HepG2 (cell line): ENCODE data around the gene ADRA1B. TPM values are rescaled to one million over a fixed set of nuclear protein-coding genes. Genes with fewer than 3 reads are reported as not detected.

Experiments
- ATAC-seq: fragments of 200-7000 bp; cut with Tn5 transposase; 3 replicates; pipeline ENCODE4 v1.9.1; 2020; ENCODE audit warnings: mild to moderate bottlenecking, moderate library complexity
- BruUV-seq: library from RNA; stranded (reverse); fragments of 400-500 nt; replicated peaks from 2 replicates; lab custom pipeline; 2021; lab: Mats Ljungman, UMichigan
- CTCF ChIA-PET: fragments of 300-600 bp; formaldehyde crosslinking; extraction: SDS; loops from one replicate; lab custom pipeline; 2021; ENCODE audit warnings: low total read pairs, inconsistent platforms, low intra/inter-chr PET ratio; lab: Yijun Ruan, JAX
- POLR2A ChIA-PET: fragments of 350-600 bp; sonication (Branson Sonifier 250); formaldehyde crosslinking; loops from one replicate; lab custom pipeline; 2020; ENCODE audit warnings: antibody characterized with exemption, inconsistent platforms; lab: Yijun Ruan, JAX
- DNase-seq: peaks from one replicate; pipeline ENCODE4 v3.0.0-alpha.2; 2015; ENCODE audit warnings: low spot score
- FAIRE-seq: peaks from 3 replicates; lab custom pipeline; 2011; peaks lifted over from hg19 to GRCh38; lab: Jason Lieb, UNC
- H2AFZ ChIP-seq: one replicate; pipeline ENCODE4 v1.6.1; 2011; ENCODE audit warnings: low read length, inconsistent platforms
- H3K27ac ChIP-seq: fragments of 300-600 bp; 3 replicates; pipeline ENCODE4 v1.8.0; 2011; ENCODE audit warnings: mixed run types, mild to moderate bottlenecking, mixed read lengths, low read length, inconsistent platforms; ENCODE audit not compliant: insufficient read depth; ENCODE audit errors: extremely low read length
- H3K27me3 ChIP-seq, 2 experiments: fragments of 200-600 bp in 1 of 2; 2 replicates in 1 of 2; 3 replicates in 1 of 2; pipeline versions ENCODE4 v1.6.0 to v1.8.0; 2011; ENCODE audit warnings: low read length in 2 of 2, mild to moderate bottlenecking in 2 of 2, moderate library complexity in 2 of 2, inconsistent platforms in 1 of 2; ENCODE audit not compliant: insufficient read depth in 2 of 2, control insufficient read depth in 1 of 2
- H3K36me3 ChIP-seq, 2 experiments: fragments of 200-600 bp in 1 of 2; replicated peaks in 1 of 2; 2 replicates in 1 of 2; 3 replicates in 1 of 2; pipeline versions ENCODE4 v1.5.1 to v1.8.0; 2011; ENCODE audit warnings: low read length in 2 of 2, inconsistent platforms in 1 of 2; ENCODE audit not compliant: insufficient read depth in 2 of 2, control insufficient read depth in 1 of 2
- H3K4me1 ChIP-seq: 2 replicates; pipeline ENCODE4 v1.5.1; 2012; ENCODE audit warnings: low read length, inconsistent platforms; ENCODE audit not compliant: insufficient read depth
- H3K4me2 ChIP-seq: 2 replicates; pipeline ENCODE4 v1.6.0; 2011; ENCODE audit warnings: low read depth, low read length, inconsistent platforms
- H3K4me3 ChIP-seq, 3 experiments: fragments of 200-600 bp in 1 of 3; sonication (generic), shearing (Covaris generic) in 1 of 3; replicated peaks in 1 of 3; 2 replicates each; pipeline ENCODE4 v1.5.1; 2011 to 2016; ENCODE audit warnings: low read length in 3 of 3, inconsistent platforms in 2 of 3, low read depth in 2 of 3, mild to moderate bottlenecking in 2 of 3, control low read depth in 1 of 3, mixed read lengths in 1 of 3; ENCODE audit not compliant: insufficient read depth in 1 of 3
- H3K79me2 ChIP-seq: one replicate; pipeline ENCODE4 v1.6.1; 2011; ENCODE audit warnings: low read length, inconsistent platforms; ENCODE audit not compliant: insufficient read depth
- H3K9ac ChIP-seq: 2 replicates; pipeline ENCODE4 v1.6.0; 2011; ENCODE audit warnings: mild to moderate bottlenecking, low read depth, low read length, inconsistent platforms; ENCODE audit not compliant: insufficient read depth
- H3K9me3 ChIP-seq: 2 replicates; pipeline ENCODE4 v1.5.1; 2012; ENCODE audit warnings: mild to moderate bottlenecking, low read length
- H4K20me1 ChIP-seq: 2 replicates; pipeline ENCODE4 v1.6.0; 2011; ENCODE audit warnings: inconsistent platforms, mild to moderate bottlenecking, low read length, moderate library complexity; ENCODE audit not compliant: insufficient read depth
- BCL6 ChIP-seq: IDR thresholded peaks from 2 replicates; pipeline ENCODE4 v1.6.1; 2016; ENCODE audit warnings: missing genetic modification reagents, missing compliant biosample characterization
- IRX3 ChIP-seq: sonication (generic); formaldehyde crosslinking; IDR thresholded peaks from 2 replicates; pipeline ENCODE4 v1.8.1; 2023; ENCODE audit warnings: mild to moderate bottlenecking, low read depth, missing genetic modification reagents, borderline replicate concordance
- MAFK ChIP-seq, 2 experiments: IDR thresholded peaks in 1 of 2; conservative IDR thresholded peaks in 1 of 2; 2 replicates each; pipeline ENCODE4 v1.6.1; 2011; ENCODE audit warnings: improper control_type of control experiment in 2 of 2, low read length in 2 of 2
- NFKBIZ ChIP-seq: IDR thresholded peaks from 2 replicates; pipeline ENCODE4 v1.6.1; 2018; ENCODE audit warnings: missing genetic modification reagents, missing compliant biosample characterization
- RFXAP ChIP-seq: sonication (generic); formaldehyde crosslinking; IDR thresholded peaks from 2 replicates; pipeline ENCODE4 v1.4.0; 2020; ENCODE audit warnings: missing genetic modification reagents, borderline replicate concordance
- SAP130 ChIP-seq: IDR thresholded peaks from 2 replicates; pipeline ENCODE4 v1.6.1; 2016; ENCODE audit warnings: low read depth
- SATB2 ChIP-seq: sonication (generic); formaldehyde crosslinking; IDR thresholded peaks from 2 replicates; pipeline ENCODE4 v1.5.0; 2020; ENCODE audit warnings: missing genetic modification reagents
- SP5 ChIP-seq: IDR thresholded peaks from 2 replicates; pipeline ENCODE4 v1.6.1; 2016; ENCODE audit warnings: low read depth, borderline replicate concordance
- TCF12 ChIP-seq, 2 experiments: fragments of 450-650 bp in 1 of 2; sonication (generic) in 1 of 2; formaldehyde crosslinking in 1 of 2; IDR thresholded peaks; 2 replicates each; pipeline versions ENCODE4 v1.6.1 to v1.8.0; 2017 to 2022; ENCODE audit warnings: antibody characterized with exemption in 1 of 2, mild to moderate bottlenecking in 1 of 2, missing genetic modification reagents in 1 of 2, moderate library complexity in 1 of 2
- THAP11 ChIP-seq: IDR thresholded peaks from 2 replicates; pipeline ENCODE4 v1.6.1; 2016; ENCODE audit warnings: missing biosample characterization, missing genetic modification reagents
- ZNF10 ChIP-seq: sonication (generic); formaldehyde crosslinking; IDR thresholded peaks from 2 replicates; pipeline ENCODE4 v1.4.0; 2020; ENCODE audit warnings: mild to moderate bottlenecking, low read depth, missing genetic modification reagents, borderline replicate concordance
- ZNF235 ChIP-seq: sonication (generic); formaldehyde crosslinking; IDR thresholded peaks from 2 replicates; pipeline ENCODE4 v1.8.1; 2023; ENCODE audit warnings: mild to moderate bottlenecking, missing genetic modification reagents, borderline replicate concordance
- ZNF354B ChIP-seq: sonication (generic); formaldehyde crosslinking; IDR thresholded peaks from 2 replicates; pipeline ENCODE4 v1.8.0; 2022; ENCODE audit warnings: mild to moderate bottlenecking, missing genetic modification reagents
- ZNF496 ChIP-seq: sonication (generic); formaldehyde crosslinking; IDR thresholded peaks from 2 replicates; pipeline ENCODE4 v1.8.1; 2023; ENCODE audit warnings: mild to moderate bottlenecking, moderate library complexity, missing genetic modification reagents; ENCODE audit not compliant: insufficient replicate concordance
- ZNF619 ChIP-seq: sonication (generic); formaldehyde crosslinking; IDR thresholded peaks from 2 replicates; pipeline ENCODE4 v1.4.0; 2020; ENCODE audit warnings: mild to moderate bottlenecking, missing genetic modification reagents
- WGBS: methylation state at CpG from one replicate; pipeline ENCODE4 v1.1.6; 2017; ENCODE audit warnings: low lambda C conversion rate; 5-methylcytosine and 5-hydroxymethylcytosine counted together
- in situ Hi-C: cut with HindIII; loops from 2 replicates; pipeline ENCODE4 v1.10.0; 2017; ENCODE audit warnings: low pct_unique_long_range_greater_than_20kb; ENCODE audit not compliant: extremely low pct_ligation_motif_present
- intact Hi-C: fragments of 100-400 bp; cut with micrococcal nuclease; formaldehyde crosslinking; loops from one replicate; pipeline ENCODE4 v1.10.0; 2022; ENCODE audit not compliant: unreplicated experiment
- polyA plus RNA-seq, 8 experiments: library from polyadenylated mRNA; depleted of rRNA in 3 of 8; stranded (reverse) in 7 of 8; unstranded in 1 of 8; fragments of >200 nt; fragmentation: Illumina TruSeq in 4 of 8; extraction: Trizol in 4 of 8; gene quantifications; 2 replicates each; pipeline versions ENCODE4 v1.2.1 to v1.2.3, GENCODE V29; 2011 to 2016; ENCODE audit warnings: low read depth in 4 of 8, missing spikeins in 1 of 8, mixed read lengths in 1 of 8; ENCODE audit not compliant: insufficient read depth in 1 of 8
- total RNA-seq, 5 experiments: library from RNA; depleted of rRNA; stranded (reverse); fragments of >200 nt; fragmentation: Illumina TruSeq; extraction: Trizol; gene quantifications; 2 replicates each; pipeline ENCODE4 v1.2.3, GENCODE V29; 2016; ENCODE audit warnings: low read depth in 1 of 5
- TF ChIP-seq, protein P1 (sequence below): sonication (generic); formaldehyde crosslinking; IDR thresholded peaks from 2 replicates; pipeline ENCODE4 v1.5.1; 2020; ENCODE audit warnings: mild to moderate bottlenecking, moderate library complexity, missing genetic modification reagents
- TF ChIP-seq, protein P2 (sequence below): IDR thresholded peaks from 2 replicates; pipeline ENCODE4 v1.6.1; 2016

ADRA1B gene
- total and polyA plus RNA-seq, 2 of the 13 experiments (the other 11 are each of a cell fraction or from before 2014, with no cell fraction given) = not detected

DNA sequence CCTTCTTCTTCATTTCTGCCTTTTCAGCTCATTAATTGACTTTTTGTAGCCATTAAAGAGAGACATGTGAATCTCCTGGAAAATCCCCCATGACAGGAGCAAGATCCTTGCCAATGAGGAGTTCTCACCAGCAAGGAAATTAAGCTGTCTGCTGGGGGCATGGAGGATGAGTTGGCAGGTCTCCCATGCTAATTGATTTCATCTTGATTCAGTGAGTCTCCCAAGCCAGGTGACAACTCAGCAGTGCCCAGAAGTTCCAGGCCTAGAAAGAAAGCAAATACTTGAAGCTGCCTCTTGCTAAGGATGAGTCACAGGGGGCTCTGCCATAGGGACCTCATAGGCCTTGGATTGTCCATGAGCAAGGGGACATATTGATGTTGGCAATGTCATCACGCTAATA is 30.0 kb upstream of the ADRA1B start:
- no peaks in the 10 kb centered on the region for H3K27me3 ChIP-seq
- H3K4me1 ChIP-seq = no peaks in the 10 kb centered on the region
- H3K36me3 ChIP-seq = no peaks in the 10 kb centered on the region
- FAIRE-seq (no peak), DNase-seq (no peak), ATAC-seq (no peak)
- in situ Hi-C loops = no loop called here
- WGBS = 0% methylated on average over 1 of the region's 1 CpG
- no peak overlapping the region for H3K4me3 ChIP-seq
- POLR2A ChIA-PET = no interaction called here
- no peak for TF ChIP-seq ZNF496 (CRISPR knock-in tag)
- TF ChIP-seq ZNF354B (CRISPR knock-in tag) = no peak
- no peak for TF ChIP-seq TCF12 (IDR thresholded peaks at IDR 0.05)
- TF ChIP-seq TCF12 (CRISPR knock-in tag; IDR thresholded peaks at IDR 0.05) = no peak
- no peak for TF ChIP-seq ZNF10 (CRISPR knock-in tag)
- no peak for TF ChIP-seq THAP11 (CRISPR knock-in tag)
- TF ChIP-seq SAP130 (CRISPR knock-in tag) = no peak
- no peak for TF ChIP-seq ZNF619 (CRISPR knock-in tag)
- TF ChIP-seq SP5 (CRISPR knock-in tag) = no peak
- no peak for TF ChIP-seq MAFK (conservative IDR thresholded peaks at IDR 0.05 in 1 of 2, IDR thresholded peaks at IDR 0.05 in 1 of 2; ENCODE audit: low read length in 2 of 2)
- no peak overlapping the region for H3K27ac ChIP-seq
- intact Hi-C loops = no loop called here
- H2AFZ ChIP-seq = no peak overlapping the region
- no peak overlapping the region for H3K4me2 ChIP-seq
- no peaks in the 10 kb centered on the region for H4K20me1 ChIP-seq
- CTCF ChIA-PET = no interaction called here
- BruUV-seq = no TSS peak
- no peaks in the 10 kb centered on the region for H3K9me3 ChIP-seq
- no peaks in the 10 kb centered on the region for H3K79me2 ChIP-seq
- H3K9ac ChIP-seq = no peak overlapping the region

- Histone ChIP-seq H3K9ac (no peak overlapping the region), H3K36me3 (no peaks in the 10 kb centered on the region), H3K27ac (no peak overlapping the region), H4K20me1 (no peaks in the 10 kb centered on the region), H3K9me3 (no peaks in the 10 kb centered on the region), H3K79me2 (no peaks in the 10 kb centered on the region), H2AFZ (no peak overlapping the region), H3K4me1 (no peaks in the 10 kb centered on the region), H3K4me3 (no peak overlapping the region), H3K27me3 (no peaks in the 10 kb centered on the region), H3K4me2 (no peak overlapping the region)
- no peak for TF ChIP-seq NFKBIZ (CRISPR knock-in tag)
- TF ChIP-seq SATB2 = no peak
- no peak for TF ChIP-seq BCL6 (CRISPR knock-in tag)
- no peak for TF ChIP-seq IRX3
- TF ChIP-seq, protein P1, sequence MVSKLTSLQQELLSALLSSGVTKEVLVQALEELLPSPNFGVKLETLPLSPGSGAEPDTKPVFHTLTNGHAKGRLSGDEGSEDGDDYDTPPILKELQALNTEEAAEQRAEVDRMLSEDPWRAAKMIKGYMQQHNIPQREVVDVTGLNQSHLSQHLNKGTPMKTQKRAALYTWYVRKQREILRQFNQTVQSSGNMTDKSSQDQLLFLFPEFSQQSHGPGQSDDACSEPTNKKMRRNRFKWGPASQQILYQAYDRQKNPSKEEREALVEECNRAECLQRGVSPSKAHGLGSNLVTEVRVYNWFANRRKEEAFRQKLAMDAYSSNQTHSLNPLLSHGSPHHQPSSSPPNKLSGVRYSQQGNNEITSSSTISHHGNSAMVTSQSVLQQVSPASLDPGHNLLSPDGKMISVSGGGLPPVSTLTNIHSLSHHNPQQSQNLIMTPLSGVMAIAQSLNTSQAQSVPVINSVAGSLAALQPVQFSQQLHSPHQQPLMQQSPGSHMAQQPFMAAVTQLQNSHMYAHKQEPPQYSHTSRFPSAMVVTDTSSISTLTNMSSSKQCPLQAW = no peak
- TF ChIP-seq, protein P2, sequence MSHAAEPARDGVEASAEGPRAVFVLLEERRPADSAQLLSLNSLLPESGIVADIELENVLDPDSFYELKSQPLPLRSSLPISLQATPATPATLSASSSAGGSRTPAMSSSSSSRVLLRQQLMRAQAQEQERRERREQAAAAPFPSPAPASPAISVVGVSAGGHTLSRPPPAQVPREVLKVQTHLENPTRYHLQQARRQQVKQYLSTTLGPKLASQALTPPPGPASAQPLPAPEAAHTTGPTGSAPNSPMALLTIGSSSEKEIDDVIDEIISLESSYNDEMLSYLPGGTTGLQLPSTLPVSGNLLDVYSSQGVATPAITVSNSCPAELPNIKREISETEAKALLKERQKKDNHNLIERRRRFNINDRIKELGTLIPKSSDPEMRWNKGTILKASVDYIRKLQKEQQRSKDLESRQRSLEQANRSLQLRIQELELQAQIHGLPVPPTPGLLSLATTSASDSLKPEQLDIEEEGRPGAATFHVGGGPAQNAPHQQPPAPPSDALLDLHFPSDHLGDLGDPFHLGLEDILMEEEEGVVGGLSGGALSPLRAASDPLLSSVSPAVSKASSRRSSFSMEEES (CRISPR knock-in tag) = no peak
- TF ChIP-seq RFXAP (CRISPR knock-in tag) = no peak
- TF ChIP-seq ZNF235 (CRISPR knock-in tag) = no peak
- no TSS peak for BruUV-seq
- CTCF ChIA-PET = no interaction called here
- POLR2A ChIA-PET = no interaction called here
- WGBS = 14% methylated on average over 1 of the region's 1 CpG
- intact Hi-C loops (no loop called here), in situ Hi-C loops (no loop called here)
- DNase-seq (no peak), ATAC-seq (no peak), FAIRE-seq (no peak)
Measured at GRCh38 chr5:159887050-159887449, 29.2 kb upstream of the ADRA1B start.
